HG02759 (cell line): ENCODE measurements around the gene GPR6.

ENCODE experiments used
- ATAC-seq: cut with Tn5 transposase; IDR thresholded peaks from one replicate; pipeline ENCODE4 v1.9.1; 2021; ENCODE audit warnings: mild to moderate bottlenecking, moderate library complexity; ENCODE audit not compliant: unreplicated experiment

GPR6 gene

DNA sequence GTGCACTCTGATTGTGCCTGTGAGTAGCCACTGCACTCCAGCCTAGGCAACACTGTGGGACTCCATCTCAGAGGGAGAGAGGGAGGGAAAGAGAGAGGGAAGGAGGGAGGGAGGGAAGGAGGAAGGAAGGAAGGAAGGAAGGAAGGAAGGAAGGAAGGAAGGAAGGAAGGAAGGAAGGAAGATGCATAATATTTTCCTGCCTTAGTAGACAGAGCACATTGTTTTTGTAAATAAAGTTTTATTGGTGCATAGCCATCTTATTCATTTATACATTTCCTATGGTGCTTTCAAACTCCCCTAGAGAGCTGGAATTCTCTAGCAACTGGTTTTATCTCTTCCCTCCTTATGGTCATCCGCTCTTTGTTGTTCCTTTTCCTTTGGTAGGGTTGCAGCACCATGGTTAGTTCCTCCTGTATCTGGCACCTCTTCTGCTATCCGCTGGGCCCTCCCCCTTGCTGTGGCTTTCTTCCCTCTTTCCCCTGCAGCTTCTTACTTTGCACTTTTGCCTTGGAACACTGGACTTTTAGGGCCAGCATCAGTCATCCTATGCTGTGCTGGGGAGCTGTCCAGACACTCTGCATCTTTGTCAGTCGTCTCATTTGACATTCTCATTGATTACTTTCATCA is 20.2 kb downstream of the GPR6 start:
- no peak for ATAC-seq

GRCh38 chr6:109999740-110000139 is 21.6 kb downstream of the GPR6 start:
- ATAC-seq = no peak

DNA sequence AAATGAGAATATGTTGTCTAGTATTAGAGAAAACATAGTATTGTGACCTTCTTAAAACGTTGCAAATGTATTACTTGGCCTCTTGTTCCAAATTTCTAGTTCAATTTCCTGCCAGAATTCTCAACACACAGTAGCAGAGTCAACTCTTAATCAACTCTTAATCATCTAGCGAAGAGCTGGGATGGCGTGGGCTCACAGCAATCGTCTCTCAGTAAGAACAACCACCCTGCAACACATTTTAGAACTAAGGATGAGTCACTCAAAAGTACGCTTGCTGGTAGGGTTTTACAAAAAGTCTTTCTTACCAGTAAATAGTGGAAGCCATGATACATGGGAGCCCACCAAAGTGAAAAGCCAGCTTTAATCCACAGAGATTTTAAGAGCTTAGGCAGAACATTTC is 24.6 kb downstream of the GPR6 start:
- no peak for ATAC-seq

DNA sequence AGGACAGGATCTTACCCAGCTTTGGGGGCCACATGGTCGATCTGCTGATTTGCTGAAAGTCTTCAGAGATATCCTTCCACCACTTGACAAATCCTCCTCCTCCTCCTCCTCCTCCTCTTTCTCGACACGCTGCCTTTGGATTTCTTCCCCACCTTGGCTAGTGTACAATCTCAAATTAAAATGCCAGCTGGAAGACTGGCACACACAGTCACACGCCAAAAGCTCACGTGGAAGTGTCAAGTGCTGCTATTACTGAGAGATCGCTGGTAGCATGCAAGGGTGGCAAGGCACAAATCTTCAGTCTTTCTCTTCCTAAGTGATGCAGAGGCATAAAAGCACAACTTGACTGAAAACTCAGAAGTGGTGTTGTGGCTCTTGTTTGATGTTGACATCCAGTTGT is 35.3 kb downstream of the GPR6 start:
- no peak for ATAC-seq

DNA sequence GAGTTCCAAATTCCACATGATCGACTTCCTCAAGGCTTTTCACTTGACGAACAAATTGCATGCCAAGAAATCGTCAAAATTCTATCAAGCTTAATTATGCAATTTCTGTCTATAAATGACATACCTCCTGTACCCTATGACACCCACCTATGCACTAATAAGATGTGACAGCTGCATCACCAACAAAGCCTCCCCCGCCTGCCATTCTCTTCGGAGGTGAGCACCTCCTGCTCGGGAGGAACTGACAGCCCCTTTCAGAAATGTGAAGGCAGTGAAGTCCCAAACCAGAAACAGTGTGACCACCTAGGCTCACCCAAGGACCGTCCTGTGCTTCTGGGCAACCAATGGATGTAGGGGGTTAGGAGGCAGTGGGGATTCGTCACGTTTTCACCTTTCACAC is 37.1 kb downstream of the GPR6 start:
- ATAC-seq = no peak

DNA sequence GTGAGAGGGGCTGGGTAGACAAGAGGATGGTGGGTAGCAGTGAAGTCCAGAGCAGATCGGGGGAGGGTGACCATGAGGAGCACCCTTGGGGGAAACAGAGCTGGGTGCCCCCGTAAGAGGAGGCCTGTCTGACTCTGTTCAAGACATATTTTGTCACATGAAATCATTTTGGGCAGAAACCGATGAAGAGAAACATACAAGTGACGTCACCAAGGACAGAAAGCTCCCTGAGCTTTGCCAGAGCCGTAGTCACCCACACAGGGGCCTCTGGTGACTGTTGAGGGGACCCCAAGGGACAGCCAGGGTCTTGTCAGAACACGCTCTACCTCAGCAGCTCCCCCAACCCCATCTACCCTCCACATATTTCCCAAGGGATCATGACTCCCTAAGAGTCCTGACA is 39.2 kb downstream of the GPR6 start:
- ATAC-seq = no peak

DNA sequence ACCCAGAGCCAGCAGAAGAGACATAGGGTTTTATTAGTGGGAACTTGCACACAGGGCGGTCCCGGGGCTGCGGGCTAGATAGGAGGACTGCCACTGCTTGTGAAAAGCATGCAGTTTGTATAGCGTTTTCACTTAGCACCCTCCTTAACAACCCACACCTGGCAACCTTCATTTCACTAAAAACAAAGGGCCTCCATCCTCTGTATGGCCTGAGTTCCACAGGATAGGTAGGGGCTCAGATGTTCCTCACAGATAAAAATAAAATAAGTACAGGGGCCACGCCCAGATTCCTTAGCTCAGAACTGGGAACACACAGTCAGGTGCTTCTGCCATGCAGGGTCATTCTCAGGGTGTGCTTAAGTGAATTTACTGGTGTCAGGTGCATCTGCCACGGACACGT is 39.8 kb downstream of the GPR6 start:
- no peak for ATAC-seq

GRCh38 chr6:110018486-110018885 is 40.4 kb downstream of the GPR6 start:
- ATAC-seq = no peak

GRCh38 chr6:110020888-110021287 is 42.8 kb downstream of the GPR6 start:
- ATAC-seq = no peak

DNA sequence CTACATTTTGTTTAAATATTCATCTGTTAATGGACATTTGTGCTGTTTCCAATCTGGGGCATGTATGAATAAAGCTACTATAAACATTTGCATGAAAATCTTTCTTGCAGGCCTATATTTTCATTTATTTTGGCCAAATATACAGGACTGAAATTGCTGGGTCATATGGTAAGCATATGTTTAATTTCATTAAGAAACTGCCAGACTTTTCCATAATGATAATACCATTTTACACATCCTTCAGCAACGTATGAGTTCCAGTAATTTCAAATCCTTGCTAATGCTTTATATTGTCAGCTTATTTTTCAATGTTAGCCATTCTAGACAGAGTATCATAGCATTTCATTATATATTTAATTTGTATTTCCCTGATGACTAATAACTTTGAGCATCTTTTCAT is 51.0 kb downstream of the GPR6 start:
- no peak for ATAC-seq
